ENCODE measurements around the gene LRRC8B.

GRCh38 chr1:89633248-89633799, 108.7 kb downstream of the LRRC8B start:
- TF ChIP-seq EZH2 (IDR thresholded peaks at IDR 0.05; ENCODE audit: borderline replicate concordance, low read depth, low read length, severe bottlenecking) (no peak), CTCF (IDR thresholded peaks at IDR 0.05; ENCODE audit: borderline replicate concordance, extremely low read depth, low read length, poor library complexity, severe bottlenecking) (no peak)

Measured in DND-41 (cell line).